ENCODE results near the gene MAP3K6.
"Not testable (repeated sequence)": the region's sequence is repeated elsewhere in the genome, so short reads cannot be mapped to it uniquely, and the experiment has no call there.

Gene MAP3K6, protein sequence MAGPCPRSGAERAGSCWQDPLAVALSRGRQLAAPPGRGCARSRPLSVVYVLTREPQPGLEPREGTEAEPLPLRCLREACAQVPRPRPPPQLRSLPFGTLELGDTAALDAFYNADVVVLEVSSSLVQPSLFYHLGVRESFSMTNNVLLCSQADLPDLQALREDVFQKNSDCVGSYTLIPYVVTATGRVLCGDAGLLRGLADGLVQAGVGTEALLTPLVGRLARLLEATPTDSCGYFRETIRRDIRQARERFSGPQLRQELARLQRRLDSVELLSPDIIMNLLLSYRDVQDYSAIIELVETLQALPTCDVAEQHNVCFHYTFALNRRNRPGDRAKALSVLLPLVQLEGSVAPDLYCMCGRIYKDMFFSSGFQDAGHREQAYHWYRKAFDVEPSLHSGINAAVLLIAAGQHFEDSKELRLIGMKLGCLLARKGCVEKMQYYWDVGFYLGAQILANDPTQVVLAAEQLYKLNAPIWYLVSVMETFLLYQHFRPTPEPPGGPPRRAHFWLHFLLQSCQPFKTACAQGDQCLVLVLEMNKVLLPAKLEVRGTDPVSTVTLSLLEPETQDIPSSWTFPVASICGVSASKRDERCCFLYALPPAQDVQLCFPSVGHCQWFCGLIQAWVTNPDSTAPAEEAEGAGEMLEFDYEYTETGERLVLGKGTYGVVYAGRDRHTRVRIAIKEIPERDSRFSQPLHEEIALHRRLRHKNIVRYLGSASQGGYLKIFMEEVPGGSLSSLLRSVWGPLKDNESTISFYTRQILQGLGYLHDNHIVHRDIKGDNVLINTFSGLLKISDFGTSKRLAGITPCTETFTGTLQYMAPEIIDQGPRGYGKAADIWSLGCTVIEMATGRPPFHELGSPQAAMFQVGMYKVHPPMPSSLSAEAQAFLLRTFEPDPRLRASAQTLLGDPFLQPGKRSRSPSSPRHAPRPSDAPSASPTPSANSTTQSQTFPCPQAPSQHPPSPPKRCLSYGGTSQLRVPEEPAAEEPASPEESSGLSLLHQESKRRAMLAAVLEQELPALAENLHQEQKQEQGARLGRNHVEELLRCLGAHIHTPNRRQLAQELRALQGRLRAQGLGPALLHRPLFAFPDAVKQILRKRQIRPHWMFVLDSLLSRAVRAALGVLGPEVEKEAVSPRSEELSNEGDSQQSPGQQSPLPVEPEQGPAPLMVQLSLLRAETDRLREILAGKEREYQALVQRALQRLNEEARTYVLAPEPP (N-terminal part only)

DNA sequence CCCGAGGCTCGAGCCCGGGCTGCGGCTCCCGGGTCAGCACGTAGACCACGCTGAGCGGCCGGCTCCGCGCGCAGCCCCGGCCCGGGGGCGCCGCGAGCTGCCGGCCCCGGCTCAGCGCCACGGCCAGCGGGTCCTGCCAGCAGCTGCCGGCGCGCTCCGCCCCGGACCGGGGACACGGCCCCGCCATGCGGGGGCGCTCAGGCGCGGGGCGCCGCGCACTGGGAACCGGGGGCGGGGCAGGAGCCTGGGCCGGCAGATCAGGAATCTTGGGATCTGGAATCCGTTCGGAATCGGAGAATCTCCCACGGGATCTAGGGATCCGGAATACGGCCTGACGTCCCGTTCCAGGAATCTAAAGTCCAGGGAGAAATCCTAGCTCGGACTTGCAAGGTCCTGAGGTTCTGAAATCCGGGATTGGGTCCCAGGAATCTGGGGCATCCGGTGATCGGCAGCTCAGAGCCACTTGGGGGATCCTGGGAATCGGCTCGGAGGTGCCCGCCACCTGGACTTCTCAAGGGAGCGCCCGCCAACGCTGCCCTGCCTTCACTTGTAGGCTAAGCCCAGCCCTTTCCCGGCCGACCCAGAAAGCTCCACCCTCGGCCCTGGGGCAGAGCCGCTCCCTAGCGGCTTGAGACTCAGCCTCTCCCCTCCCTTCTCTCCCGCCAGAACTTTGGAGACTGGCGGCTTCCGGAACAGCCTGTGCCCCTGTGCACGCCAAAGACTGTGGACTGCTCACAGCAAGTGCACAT is at the start of gene MAP3K6:
TSS of gene MAP3K6 (minus strand) at position 551 of the 749 bp plus-strand sequence. CDS start at position 187, 364 bp downstream.
- DNase-seq (ENCODE audit: low read depth in 2 of 3, low spot score in 2 of 3): no peak

DNA sequence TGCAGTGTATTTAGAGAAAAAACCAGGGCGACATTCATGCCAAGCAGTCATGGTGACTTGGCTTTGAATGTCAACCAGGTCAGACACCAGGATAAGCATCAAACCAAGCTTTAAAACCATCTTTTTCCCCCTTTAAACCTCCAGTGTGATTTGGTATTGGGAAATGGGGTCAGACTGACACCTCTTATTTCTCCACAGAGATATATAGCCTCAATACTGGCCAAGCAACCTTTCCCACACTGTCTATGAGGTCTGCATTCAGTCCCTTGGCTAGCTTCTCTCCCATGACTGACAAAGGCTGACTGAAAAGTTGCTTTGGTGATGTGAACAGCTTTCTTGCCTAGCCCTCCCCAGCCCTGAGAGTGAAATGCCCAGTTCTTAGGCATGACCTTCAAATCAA is 47.3 kb upstream of the MAP3K6 start:
- no peak for DNase-seq (ENCODE audit: low read depth in 2 of 3, low spot score in 2 of 3)

DNA sequence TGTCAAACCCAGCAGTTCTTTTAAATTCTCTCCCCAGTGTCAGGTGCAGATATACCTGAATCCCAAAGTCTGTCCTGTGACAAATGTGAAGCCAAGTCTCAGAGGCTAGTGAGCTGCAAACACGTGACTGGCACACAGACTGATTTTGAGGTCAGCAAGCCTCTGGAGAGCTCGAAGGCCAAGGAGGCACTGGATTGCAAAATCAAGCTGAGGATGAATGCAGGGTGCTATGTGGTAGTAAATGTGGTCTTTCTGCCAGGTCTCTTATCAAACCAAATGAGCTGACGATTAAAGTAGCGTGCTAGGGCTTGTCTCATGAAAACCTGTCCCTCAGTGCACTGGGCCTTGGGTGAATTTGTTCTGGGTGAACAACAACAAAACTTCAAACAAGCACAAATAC is 46.2 kb upstream of the MAP3K6 start:
- DNase-seq (ENCODE audit: low read depth in 2 of 3, low spot score in 2 of 3): no peak

DNA sequence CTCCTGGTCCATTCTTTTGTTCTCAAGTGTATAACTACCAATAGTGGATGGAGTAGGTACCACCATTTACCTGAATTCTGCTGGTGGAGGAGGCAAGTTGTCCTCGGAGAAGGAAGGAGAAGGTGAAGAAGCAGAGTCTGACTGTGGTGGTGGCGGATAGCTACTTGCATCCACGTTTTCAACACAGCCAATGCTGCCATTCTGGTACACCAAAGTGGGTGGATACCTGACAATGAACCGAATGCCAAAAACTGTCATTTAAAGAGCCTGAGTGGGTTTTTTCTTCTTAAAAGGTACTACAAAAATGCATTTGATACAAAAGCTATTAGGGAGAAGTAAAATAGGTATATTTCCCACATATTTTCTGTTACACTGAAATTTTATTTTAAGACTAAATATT is 45.7 kb upstream of the MAP3K6 start:
- DNase-seq (ENCODE audit: low read depth in 2 of 3, low spot score in 2 of 3): no peak

DNA sequence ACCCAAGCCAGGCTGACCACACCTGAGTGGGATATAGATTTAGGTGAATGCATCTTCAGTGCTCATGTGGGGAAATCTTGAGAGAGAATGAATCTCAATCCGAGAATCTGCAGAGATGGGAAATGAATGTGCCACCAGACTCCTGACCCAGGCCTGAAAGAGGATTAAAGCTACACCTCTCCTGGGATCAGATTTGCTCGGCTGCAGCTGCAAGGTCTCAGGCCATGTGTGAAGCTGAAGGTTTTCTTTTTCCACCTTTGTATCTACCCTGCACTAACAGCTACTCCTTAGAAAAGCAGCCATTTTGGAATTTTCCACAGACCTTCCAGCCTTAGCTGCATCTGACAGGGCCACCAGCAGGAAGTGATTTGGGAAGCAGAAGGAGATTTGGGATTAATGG is 43.9 kb upstream of the MAP3K6 start:
- no peak for DNase-seq (ENCODE audit: low read depth in 2 of 3, low spot score in 2 of 3)

DNA sequence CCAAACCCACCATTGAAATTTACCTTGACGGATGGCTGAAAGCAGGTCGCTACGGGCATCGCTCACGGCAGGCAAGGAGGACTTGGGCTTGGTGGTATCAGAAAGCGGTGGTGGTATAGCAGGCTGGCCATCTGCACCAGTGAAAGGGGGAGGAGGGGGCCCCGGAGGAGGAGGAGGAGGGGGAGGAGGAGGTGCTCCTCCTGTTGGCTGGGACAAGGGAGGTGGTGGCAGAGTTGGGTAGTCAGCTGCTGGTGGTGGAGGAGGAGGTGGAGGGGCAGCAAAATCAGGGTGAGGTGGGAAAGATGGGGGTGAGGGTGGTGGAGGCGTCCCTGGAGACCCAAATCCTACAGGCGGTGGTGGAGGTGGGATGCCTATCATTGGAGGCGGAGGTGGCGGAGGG is 42.9 kb upstream of the MAP3K6 start:
- no peak for DNase-seq (ENCODE audit: low read depth in 2 of 3, low spot score in 2 of 3)

DNA sequence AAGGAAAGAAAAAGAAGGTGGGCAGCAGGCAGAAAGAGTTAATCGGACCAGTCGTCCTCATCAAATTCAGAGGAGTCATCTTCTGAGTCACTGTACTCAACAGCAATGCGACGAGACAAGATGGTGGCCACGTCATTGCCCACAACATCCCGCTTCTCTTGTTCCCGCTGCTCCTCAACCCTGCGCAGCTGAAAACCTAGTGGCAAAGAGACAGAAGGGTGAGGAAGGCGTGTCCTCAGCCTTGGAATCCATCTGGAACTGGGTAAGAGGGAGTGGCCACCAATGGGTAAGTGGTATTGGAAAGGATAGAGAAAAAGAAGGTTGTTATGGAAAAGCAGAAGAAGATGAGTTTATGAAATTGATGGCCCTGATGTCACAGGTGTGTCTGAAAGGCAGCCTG is 41.4 kb upstream of the MAP3K6 start:
- no peak for DNase-seq (ENCODE audit: low read depth in 2 of 3, low spot score in 2 of 3)

DNA sequence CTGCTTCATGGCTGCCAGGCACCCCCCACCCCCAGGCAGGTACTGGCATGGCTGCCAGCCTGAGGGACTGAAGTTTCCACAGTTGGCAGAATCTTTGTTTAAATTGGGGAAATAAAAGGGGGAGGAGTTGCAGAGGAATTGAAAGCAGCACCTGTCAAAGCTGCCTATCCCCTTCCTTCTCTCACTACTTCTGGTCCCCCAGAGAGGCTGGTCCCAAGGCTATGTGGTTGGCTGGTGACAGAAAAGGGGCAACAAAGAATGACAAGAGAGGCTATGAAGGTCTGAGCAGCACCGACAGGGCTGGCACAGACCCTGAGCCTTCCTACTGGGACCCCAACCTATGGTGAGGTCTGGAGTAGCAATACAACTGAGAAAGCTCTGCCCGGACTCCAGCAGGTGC is 40.0 kb upstream of the MAP3K6 start:
- not testable (repeated sequence) for DNase-seq (ENCODE audit: low read depth in 2 of 3, low spot score in 2 of 3)

DNA sequence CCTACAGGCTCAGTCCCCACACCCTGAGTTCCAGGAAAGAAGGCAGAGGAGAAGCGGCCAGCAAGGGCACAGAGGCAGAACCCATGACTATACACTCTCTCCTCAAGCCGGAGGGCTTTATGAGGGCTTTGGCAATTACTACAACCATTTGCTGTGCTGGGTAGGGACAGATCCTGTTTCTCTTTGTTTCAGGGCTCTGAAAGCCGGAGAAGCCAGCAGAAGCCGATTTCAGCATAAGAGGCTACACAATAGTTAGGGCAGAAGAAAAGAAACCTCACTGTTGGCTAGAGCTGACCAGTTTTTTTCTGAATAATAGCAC is 39.6 kb upstream of the MAP3K6 start:
- no peak for DNase-seq (ENCODE audit: low read depth in 2 of 3, low spot score in 2 of 3)

DNA sequence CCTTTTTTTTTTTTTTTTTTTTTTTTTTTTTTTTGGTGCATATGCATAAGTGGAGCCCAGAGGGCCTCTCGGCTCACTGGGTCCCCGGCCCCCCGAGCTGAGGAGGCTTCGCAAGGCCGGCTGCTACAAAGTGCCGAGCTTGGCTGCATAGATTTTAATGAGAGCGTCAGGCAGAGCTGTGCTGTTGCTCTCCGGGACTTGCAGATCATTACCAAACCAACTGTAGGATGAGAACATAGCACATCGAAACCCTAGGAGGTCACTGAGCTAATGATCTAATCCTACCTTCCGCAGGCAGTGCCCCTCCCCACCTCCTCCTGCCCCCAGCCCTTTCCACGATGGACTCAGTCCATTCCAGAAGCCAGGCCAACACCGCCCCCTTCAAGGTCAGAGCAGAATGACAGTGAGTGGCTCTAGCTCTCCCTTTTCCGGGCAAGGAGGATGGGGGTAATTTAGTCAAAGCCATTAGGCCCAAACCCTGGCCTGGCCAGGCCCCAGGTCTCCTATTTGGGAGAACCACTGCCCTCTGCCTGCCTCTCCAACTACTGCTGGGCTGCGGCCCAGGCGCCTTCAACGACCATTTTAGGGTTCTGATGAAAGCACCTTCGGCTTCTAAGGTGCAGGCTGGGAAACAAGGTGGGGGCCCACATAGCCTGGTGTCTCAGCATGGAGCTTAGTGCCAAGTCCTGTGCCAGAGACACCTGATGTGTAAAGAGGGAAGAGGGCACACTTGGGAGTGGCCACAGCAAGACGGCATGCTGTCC is 39.0 kb upstream of the MAP3K6 start:
- not testable (repeated sequence) for DNase-seq (ENCODE audit: low read depth in 2 of 3, low spot score in 2 of 3)

DNA sequence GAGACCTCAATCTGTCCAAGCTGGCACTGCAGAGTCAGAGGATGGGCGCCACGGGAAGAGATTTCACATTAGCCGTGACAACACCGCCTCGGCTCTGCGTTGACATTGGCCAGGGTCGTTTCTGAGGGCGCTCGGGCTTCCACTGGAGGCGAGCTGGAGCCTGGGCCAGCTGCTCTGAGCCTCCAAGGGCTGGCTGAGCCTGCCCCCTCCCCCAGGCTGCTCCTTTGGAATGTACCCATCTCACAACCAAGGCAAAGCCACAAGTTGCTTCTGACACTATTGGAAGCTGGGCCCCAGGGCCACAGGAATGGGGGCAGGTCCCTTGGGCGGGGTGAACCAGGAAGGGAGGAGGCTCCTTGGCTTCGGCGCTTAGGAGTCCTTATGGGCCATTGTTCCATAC is 38.3 kb upstream of the MAP3K6 start:
- no peak for DNase-seq (ENCODE audit: low read depth in 2 of 3, low spot score in 2 of 3)

DNA sequence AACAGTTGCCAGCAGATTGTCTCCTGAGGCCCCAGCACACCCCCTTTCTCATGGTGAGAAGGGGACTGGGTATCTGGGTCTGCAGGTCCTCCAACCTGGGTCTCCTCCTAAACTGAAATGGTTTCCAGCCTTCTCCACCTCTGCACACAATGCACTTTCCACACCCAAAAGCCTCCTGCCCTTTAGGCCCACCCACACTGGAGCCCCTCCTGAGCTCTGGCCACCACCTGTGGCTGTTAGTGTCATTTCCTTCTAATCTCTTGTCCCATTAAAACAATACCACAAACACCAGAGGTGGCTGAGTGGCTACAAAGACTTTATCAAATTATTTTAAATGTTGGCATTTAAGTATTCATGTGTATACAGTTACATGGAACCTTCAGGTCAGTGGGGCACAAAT is 37.2 kb upstream of the MAP3K6 start:
- DNase-seq (ENCODE audit: low read depth in 2 of 3, low spot score in 2 of 3): no peak

DNA sequence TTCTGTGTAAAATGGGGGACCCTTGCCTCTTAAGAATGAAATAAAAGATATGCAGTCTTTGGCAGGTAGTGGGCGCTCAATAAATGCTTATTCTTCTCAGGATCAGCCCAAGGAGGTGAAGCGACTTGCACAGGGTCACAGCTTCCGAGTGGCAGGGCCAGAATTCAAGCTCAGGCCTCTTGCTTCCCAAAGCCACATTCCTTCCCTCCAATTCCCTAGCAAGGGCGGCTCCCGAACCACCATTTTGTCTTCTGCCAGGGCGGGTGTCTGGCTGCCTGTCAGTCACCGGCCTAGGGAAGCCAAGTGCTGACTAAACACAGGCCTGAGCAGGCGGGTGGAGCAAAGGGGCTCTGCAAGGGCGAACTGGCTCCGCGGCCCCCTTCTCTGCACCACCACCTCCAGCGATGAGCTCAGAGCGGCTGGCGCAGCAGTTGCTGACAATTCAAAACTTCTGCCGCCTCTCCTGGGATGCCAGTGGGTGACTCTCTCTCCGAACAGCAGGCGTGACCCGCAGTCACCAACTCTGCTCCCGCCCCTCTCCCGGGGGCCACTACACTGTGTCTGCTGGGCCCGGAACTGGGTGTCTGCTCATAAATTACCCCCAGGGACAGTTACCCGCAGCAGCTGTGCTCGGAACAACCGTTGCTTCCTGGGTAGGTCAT is 36.4 kb upstream of the MAP3K6 start:
- no peak for DNase-seq (ENCODE audit: low read depth in 2 of 3, low spot score in 2 of 3)

DNA sequence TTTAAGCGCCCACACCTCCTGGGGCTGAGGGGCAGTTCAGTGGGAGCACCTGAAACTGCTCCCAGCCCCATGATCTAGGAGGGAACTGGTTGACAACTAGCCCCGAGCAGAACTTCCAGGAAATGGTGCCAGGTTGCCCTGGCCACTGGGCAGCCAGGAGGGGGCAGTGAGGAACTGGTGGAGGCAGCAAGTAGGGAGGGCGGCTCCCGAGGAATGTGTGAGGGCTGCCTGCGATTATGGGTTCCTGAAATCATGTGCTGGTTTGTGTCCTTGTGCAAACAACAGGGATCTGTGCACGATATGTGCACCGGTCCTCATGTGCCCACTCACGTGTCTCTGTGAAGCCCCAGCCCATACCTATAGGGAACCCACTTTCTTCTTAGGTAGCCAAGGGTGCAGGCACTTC is 35.6 kb upstream of the MAP3K6 start:
- no peak for DNase-seq (ENCODE audit: low read depth in 2 of 3, low spot score in 2 of 3)

DNA sequence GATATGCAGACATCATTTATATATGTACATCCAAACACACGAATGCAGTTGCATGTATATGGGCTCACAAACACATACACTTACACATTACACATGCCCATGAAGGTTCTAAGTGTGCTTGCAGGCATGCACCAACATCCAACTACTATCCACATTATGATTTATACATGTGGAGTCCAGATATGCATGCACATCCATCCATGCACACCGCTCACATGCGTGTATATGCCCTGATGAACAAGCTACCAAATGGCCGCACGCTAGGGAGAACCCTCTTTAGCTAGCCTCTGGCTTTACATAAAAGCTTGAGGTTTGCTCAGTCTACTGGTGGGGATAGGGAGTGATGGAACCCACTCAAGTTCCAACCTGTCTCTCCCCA is 34.2 kb upstream of the MAP3K6 start:
- DNase-seq (ENCODE audit: low read depth in 2 of 3, low spot score in 2 of 3): no peak

DNA sequence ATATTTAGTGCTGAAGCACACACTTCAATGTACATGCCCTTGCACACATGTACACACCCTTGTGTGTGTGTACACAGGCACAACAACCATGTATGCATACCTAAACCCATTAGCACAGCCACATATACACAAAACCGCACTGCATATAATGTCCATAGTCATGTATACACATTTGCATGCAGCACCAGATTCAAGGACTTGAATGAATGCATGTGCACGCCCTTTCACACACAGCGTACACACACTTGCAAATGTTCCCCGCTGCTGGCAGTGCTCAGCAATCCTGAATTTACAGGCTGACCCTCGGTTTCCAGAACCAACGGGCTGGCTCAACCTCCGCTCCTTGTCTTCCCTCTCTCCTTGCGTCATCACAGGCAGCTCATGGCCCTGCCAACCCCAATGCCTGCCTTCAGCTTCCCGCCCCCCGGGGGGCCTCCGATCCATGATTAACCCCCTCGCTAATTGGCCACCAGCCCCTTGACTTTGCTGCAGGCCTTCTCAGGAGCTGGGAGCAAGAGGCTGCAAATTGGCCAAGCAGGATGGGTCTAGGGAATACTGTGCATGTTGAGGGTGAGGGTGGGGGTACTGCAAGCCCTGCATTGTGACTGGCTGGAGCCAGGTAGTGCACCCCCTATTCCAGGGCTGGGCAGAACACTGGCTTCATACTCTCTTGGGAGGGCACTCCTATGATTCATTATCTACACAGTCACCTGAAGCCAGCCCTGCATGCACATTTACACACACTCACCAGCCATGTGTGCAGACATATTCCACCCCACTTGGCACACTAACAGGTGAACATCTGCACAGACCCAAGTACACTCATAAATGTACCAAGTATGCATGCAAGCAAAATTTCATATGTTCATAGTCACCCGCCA is 33.6 kb upstream of the MAP3K6 start:
- no peak for DNase-seq (ENCODE audit: low read depth in 2 of 3, low spot score in 2 of 3)

DNA sequence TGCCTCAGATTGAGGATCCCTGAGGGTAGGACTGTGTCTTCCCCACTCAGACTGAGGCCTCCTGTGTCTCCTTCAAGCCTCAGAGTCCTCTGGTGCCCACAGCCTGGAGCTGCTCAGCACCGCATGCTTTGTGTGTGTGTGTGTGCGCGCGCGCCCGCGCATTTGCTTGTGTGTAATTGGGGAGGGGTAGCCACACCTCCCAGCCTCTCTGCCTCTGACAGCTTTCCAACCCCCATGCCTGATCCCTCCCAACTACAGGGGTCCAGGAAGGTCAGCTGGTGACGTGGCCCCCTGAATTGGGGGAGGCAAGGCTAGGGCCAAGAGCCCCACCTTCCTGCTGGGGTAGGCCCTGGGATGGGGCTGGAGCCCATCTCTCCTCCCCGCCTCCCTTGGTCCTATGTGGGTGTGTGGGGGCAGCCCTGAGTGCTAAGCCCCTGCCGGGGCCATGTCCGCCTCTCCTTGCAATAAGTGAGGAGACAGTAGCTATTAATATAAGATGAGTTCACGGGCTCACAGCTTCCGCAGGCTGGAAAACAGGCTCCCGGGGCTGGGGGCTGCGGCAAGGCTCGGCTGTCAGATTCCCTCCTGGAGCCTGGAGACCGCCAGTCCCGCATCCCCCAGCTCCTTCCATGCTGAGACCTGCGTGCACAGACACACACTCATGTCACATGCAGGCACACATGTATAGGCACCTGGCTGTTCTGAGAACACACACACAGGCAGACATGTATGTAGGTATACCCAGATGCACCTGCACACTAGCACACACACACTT is 32.7 kb upstream of the MAP3K6 start:
- DNase-seq (ENCODE audit: low read depth in 2 of 3, low spot score in 2 of 3): no peak

Data from activated CD8-positive, alpha-beta memory T cell treated with anti-CD3 and anti-CD28 coated beads for 48 hours (primary cell).